MCF 10A (cell line): Measurements from ENCODE around the gene PTPRK. TPM values are rescaled to one million over a fixed set of nuclear protein-coding genes. Genes with fewer than 3 reads are reported as not detected.

Experiments
- BruUV-seq: library from RNA; stranded (reverse); fragments of 400-500 nt; replicated peaks from 2 replicates; lab custom pipeline; 2021; lab: Mats Ljungman, UMichigan
- CTCF ChIA-PET: fragments of 300-600 bp; sonication (Branson Sonifier 250); formaldehyde crosslinking; extraction: SDS; loops from one replicate; lab custom pipeline; 2021; ENCODE audit warnings: antibody characterized with exemption, inconsistent platforms; lab: Yijun Ruan, JAX
- POLR2A ChIA-PET: fragments of 300-600, 350-650 bp; sonication (Branson Sonifier 250); formaldehyde crosslinking; extraction: SDS; loops from one replicate; lab custom pipeline; 2020; ENCODE audit warnings: antibody characterized with exemption, inconsistent platforms; lab: Yijun Ruan, JAX
- DNase-seq: peaks from one replicate; pipeline ENCODE4 v3.0.0-alpha.2; 2018; ENCODE audit not compliant: unreplicated experiment
- H3K27ac Mint-ChIP-seq: one replicate; pipeline ENCODE4 v1.8.0; 2022; ENCODE audit warnings: mild to moderate bottlenecking, low read depth, mixed read lengths; ENCODE audit not compliant: unreplicated experiment
- H3K27me3 Mint-ChIP-seq: one replicate; pipeline ENCODE4 v1.8.0; 2022; ENCODE audit warnings: mixed read lengths; ENCODE audit not compliant: insufficient read depth, unreplicated experiment
- H3K36me3 Mint-ChIP-seq: one replicate; pipeline ENCODE4 v1.8.0; 2022; ENCODE audit warnings: mild to moderate bottlenecking, moderate library complexity, mixed read lengths; ENCODE audit not compliant: insufficient read depth, unreplicated experiment
- H3K4me1 Mint-ChIP-seq: one replicate; pipeline ENCODE4 v1.8.0; 2022; ENCODE audit warnings: mixed read lengths; ENCODE audit not compliant: insufficient read depth, unreplicated experiment
- H3K4me3 Mint-ChIP-seq: one replicate; pipeline ENCODE4 v1.8.0; 2022; ENCODE audit warnings: mild to moderate bottlenecking, moderate library complexity, mixed read lengths; ENCODE audit not compliant: unreplicated experiment
- H3K9me3 Mint-ChIP-seq: one replicate; pipeline ENCODE4 v1.8.0; 2022; ENCODE audit warnings: mixed read lengths; ENCODE audit not compliant: unreplicated experiment
- CTCF ChIP-seq: fragments of 200-600 bp; IDR thresholded peaks from one replicate; pipeline ENCODE4 v1.8.0; 2022; ENCODE audit warnings: antibody characterized with exemption, mild to moderate bottlenecking; ENCODE audit not compliant: unreplicated experiment
- intact Hi-C: fragments of 100-400 bp; cut with micrococcal nuclease; formaldehyde crosslinking; loops from 2 replicates; pipeline ENCODE4 v1.14.1; 2022
- total RNA-seq: library from RNA; stranded (reverse); gene quantifications from 2 replicates; pipeline ENCODE4 v1.2.3, GENCODE V29; 2022

Gene PTPRK
- total RNA-seq, 1 experiment from 2014 or later = 50.2 TPM

GRCh38 chr6:128479991-128480390 lies 40.4 kb downstream of the PTPRK start:
- no peaks in the 10 kb centered on the region for H3K36me3 Mint-ChIP-seq
- no peak overlapping the region for H3K4me3 Mint-ChIP-seq
- peaks cover 5% of the 10 kb centered on the region for H3K4me1 Mint-ChIP-seq
- no TSS peak for BruUV-seq
- no peaks in the 10 kb centered on the region for H3K27me3 Mint-ChIP-seq
- H3K9me3 Mint-ChIP-seq = no peaks in the 10 kb centered on the region
- H3K27ac Mint-ChIP-seq = no peak overlapping the region
- no peak for DNase-seq
- TF ChIP-seq CTCF = no peak
- ChIA-PET CTCF (interaction anchor here (0.8 to 1.1 kb wide), 2 partner anchors 33 to 165 kb away, joined by 3 read pairs; no protein-coding TSS in a partner anchor), POLR2A (interaction anchor here (0.9 to 1.8 kb wide), 2 partner anchors 10 to 28 kb away, joined by 3 to 8 read pairs; no protein-coding TSS in a partner anchor)
- intact Hi-C loops = no loop called here

- ChIA-PET POLR2A (interaction anchor here (0.8 to 1.8 kb wide), 3 partner anchors 11 to 79 kb away, joined by 3 to 8 read pairs (median 3); no protein-coding TSS in a partner anchor), CTCF (interaction anchor here (1.0 kb wide), 1 partner anchor 11 kb away, joined by 4 read pairs; no protein-coding TSS in a partner anchor)
- H3K9me3 Mint-ChIP-seq = no peaks in the 10 kb centered on the region
- no peak for TF ChIP-seq CTCF
- H3K36me3 Mint-ChIP-seq = no peaks in the 10 kb centered on the region
- DNase-seq = no peak
- H3K4me1 Mint-ChIP-seq = peaks cover 9% of the 10 kb centered on the region
- no peak overlapping the region for H3K27ac Mint-ChIP-seq
- H3K27me3 Mint-ChIP-seq = no peaks in the 10 kb centered on the region
- no peak overlapping the region for H3K4me3 Mint-ChIP-seq
- BruUV-seq = no TSS peak
- intact Hi-C loops = no loop called here
Measured at GRCh38 chr6:128479048-128479666, 41.2 kb downstream of the PTPRK start.

- ChIA-PET POLR2A (interaction anchor here (0.8 to 1.8 kb wide), 2 partner anchors 30 to 78 kb away, joined by 3 to 8 read pairs; no protein-coding TSS in a partner anchor), CTCF (interaction anchor here (1.0 kb wide), 1 partner anchor 11 kb away, joined by 4 read pairs; no protein-coding TSS in a partner anchor)
- Mint-ChIP-seq H3K4me1 (peaks cover 15% of the 10 kb centered on the region), H3K27me3 (no peaks in the 10 kb centered on the region), H3K4me3 (no peak overlapping the region), H3K27ac (no peak overlapping the region), H3K9me3 (no peaks in the 10 kb centered on the region), H3K36me3 (no peaks in the 10 kb centered on the region)
- intact Hi-C loops = no loop called here
- no TSS peak for BruUV-seq
- TF ChIP-seq CTCF = no peak
- DNase-seq = no peak
Measured at GRCh38 chr6:128478230-128479047, 42.0 kb downstream of the PTPRK start.

GRCh38 chr6:128474933-128475332 lies 45.5 kb downstream of the PTPRK start:
- H3K27ac Mint-ChIP-seq = peak overlapping the region; percentile 2
- H3K4me3 Mint-ChIP-seq = no peak overlapping the region
- ChIA-PET CTCF (interaction anchor here (0.6 kb wide), 1 partner anchor 28 kb away, joined by 3 read pairs; no protein-coding TSS in a partner anchor), POLR2A (interaction anchor here (1.4 to 2.1 kb wide), 2 partner anchors 10 to 27 kb away, joined by 6 to 7 read pairs; no protein-coding TSS in a partner anchor)
- BruUV-seq = no TSS peak
- no peaks in the 10 kb centered on the region for H3K9me3 Mint-ChIP-seq
- H3K36me3 Mint-ChIP-seq = no peaks in the 10 kb centered on the region
- H3K4me1 Mint-ChIP-seq = peaks cover 24% of the 10 kb centered on the region
- intact Hi-C loops = no loop called here
- DNase-seq = no peak
- no peaks in the 10 kb centered on the region for H3K27me3 Mint-ChIP-seq
- no peak for TF ChIP-seq CTCF
